KMS-11 (cell line): ENCODE measurements around the gene TNFAIP8.

Source experiments
- H2AFZ ChIP-seq: fragments of 200-600 bp; sonication (generic); 2 replicates; pipeline ENCODE4 v1.6.1; 2016; ENCODE audit warnings: antibody characterized with exemption, mixed run types, low read depth
- H3K27ac ChIP-seq: fragments of 200-600 bp; sonication (generic); 2 replicates; pipeline ENCODE4 v1.6.1; 2016; ENCODE audit warnings: mild to moderate bottlenecking, mixed run types
- H3K27me3 ChIP-seq: fragments of 200-600 bp; sonication (generic); 2 replicates; pipeline ENCODE4 v1.6.1; 2017; ENCODE audit warnings: mild to moderate bottlenecking, low read depth, mixed run types, moderate library complexity; ENCODE audit not compliant: insufficient read depth
- H3K36me3 ChIP-seq: fragments of 200-600 bp; sonication (generic); 2 replicates; pipeline ENCODE4 v1.6.1; 2017; ENCODE audit warnings: mild to moderate bottlenecking, mixed run types; ENCODE audit not compliant: insufficient read depth
- H3K4me1 ChIP-seq: fragments of 200-600 bp; sonication (generic); 2 replicates; pipeline ENCODE4 v1.6.1; 2016; ENCODE audit warnings: mild to moderate bottlenecking, low read depth, mixed run types; ENCODE audit not compliant: poor library complexity, severe bottlenecking
- H3K4me2 ChIP-seq: fragments of 200-600 bp; sonication (generic); 2 replicates; pipeline ENCODE4 v1.7.0; 2016; ENCODE audit warnings: mild to moderate bottlenecking, mixed run types
- H3K4me3 ChIP-seq: fragments of 200-600 bp; sonication (generic); IDR thresholded peaks from 2 replicates; pipeline ENCODE4 v1.6.1; 2017; ENCODE audit warnings: low read depth, low read length, mixed read lengths; ENCODE audit not compliant: insufficient read depth
- H3K79me2 ChIP-seq: fragments of 200-600 bp; sonication (generic); 2 replicates; pipeline ENCODE4 v1.6.1; 2016; ENCODE audit warnings: low read depth, mixed run types; ENCODE audit not compliant: insufficient read depth
- H3K9ac ChIP-seq: fragments of 200-600 bp; sonication (generic); 2 replicates; pipeline ENCODE4 v1.6.1; 2016; ENCODE audit warnings: mild to moderate bottlenecking, mixed run types
- H4K20me1 ChIP-seq: fragments of 200-600 bp; sonication (generic); 2 replicates; pipeline ENCODE4 v1.6.1; 2016; ENCODE audit warnings: mild to moderate bottlenecking, mixed run types; ENCODE audit not compliant: insufficient read depth
- TF ChIP-seq, protein P1 (sequence below): fragments of 200-600 bp; sonication (generic); conservative IDR thresholded peaks from 2 replicates; pipeline ENCODE4 v1.6.1; 2017; ENCODE audit warnings: low read depth, mild to moderate bottlenecking, antibody characterized with exemption, low read length, moderate library complexity, mixed read lengths

Gene TNFAIP8

DNA sequence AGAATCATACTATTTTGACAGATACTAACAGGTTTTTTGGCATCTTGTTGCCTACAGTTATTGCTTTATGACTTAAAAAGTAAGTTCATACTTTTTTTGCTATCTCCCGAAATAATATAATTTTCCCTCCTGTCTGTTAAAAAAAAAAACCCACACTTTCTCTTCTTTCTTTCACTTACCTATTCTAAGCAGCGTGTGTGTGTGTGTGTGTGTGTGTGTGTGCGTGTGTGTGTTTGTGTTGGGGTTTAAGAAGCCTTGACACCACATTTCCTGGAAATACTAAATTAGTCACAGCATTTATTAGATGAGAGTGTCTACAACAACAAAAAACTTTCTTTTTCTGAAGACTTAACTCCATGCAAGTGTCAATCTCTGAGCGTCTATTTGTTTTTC lies 12.4 kb downstream of the TNFAIP8 start:
- Histone ChIP-seq H3K4me1 (peaks cover 55% of the 10 kb centered on the region), H4K20me1 (no peaks in the 10 kb centered on the region), H3K79me2 (no peaks in the 10 kb centered on the region), H3K36me3 (no peaks in the 10 kb centered on the region), H2AFZ (no peak overlapping the region), H3K4me2 (peak overlapping the region; percentile 46), H3K9ac (no peak overlapping the region), H3K4me3 (no peak overlapping the region), H3K27me3 (no peaks in the 10 kb centered on the region), H3K27ac (peak overlapping the region; percentile 48; the same call in 1 of the 2 replicates)
- TF ChIP-seq, protein P1, sequence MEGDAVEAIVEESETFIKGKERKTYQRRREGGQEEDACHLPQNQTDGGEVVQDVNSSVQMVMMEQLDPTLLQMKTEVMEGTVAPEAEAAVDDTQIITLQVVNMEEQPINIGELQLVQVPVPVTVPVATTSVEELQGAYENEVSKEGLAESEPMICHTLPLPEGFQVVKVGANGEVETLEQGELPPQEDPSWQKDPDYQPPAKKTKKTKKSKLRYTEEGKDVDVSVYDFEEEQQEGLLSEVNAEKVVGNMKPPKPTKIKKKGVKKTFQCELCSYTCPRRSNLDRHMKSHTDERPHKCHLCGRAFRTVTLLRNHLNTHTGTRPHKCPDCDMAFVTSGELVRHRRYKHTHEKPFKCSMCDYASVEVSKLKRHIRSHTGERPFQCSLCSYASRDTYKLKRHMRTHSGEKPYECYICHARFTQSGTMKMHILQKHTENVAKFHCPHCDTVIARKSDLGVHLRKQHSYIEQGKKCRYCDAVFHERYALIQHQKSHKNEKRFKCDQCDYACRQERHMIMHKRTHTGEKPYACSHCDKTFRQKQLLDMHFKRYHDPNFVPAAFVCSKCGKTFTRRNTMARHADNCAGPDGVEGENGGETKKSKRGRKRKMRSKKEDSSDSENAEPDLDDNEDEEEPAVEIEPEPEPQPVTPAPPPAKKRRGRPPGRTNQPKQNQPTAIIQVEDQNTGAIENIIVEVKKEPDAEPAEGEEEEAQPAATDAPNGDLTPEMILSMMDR: no peak

GRCh38 chr5:119370486-119370885 lies 14.7 kb downstream of the TNFAIP8 start:
- H3K4me1 ChIP-seq: peaks cover 49% of the 10 kb centered on the region
- no peak overlapping the region for H3K4me2 ChIP-seq
- no peaks in the 10 kb centered on the region for H3K27me3 ChIP-seq
- no peak overlapping the region for H2AFZ ChIP-seq
- no peaks in the 10 kb centered on the region for H3K36me3 ChIP-seq
- H3K27ac ChIP-seq: no peak overlapping the region
- H3K9ac ChIP-seq: no peak overlapping the region
- no peaks in the 10 kb centered on the region for H3K79me2 ChIP-seq
- H4K20me1 ChIP-seq: no peaks in the 10 kb centered on the region
- TF ChIP-seq, protein P1: no peak
- no peak overlapping the region for H3K4me3 ChIP-seq

GRCh38 chr5:119371146-119371545 lies 15.3 kb downstream of the TNFAIP8 start:
- Histone ChIP-seq H4K20me1 (no peaks in the 10 kb centered on the region), H3K4me3 (no peak overlapping the region)

GRCh38 chr5:119373449-119373858 lies 17.6 kb downstream of the TNFAIP8 start:
- H3K4me2 ChIP-seq: no peak overlapping the region
- H2AFZ ChIP-seq: no peak overlapping the region
- H4K20me1 ChIP-seq: no peaks in the 10 kb centered on the region
- H3K27me3 ChIP-seq: no peaks in the 10 kb centered on the region
- H3K79me2 ChIP-seq: no peaks in the 10 kb centered on the region
- no peak overlapping the region for H3K27ac ChIP-seq
- TF ChIP-seq, protein P1: no peak
- H3K4me1 ChIP-seq: peaks cover 19% of the 10 kb centered on the region
- no peak overlapping the region for H3K4me3 ChIP-seq
- no peak overlapping the region for H3K9ac ChIP-seq
- no peaks in the 10 kb centered on the region for H3K36me3 ChIP-seq

More at GRCh38 chr5:119371146-119371545, 15.3 kb downstream of the TNFAIP8 start:
- no peaks in the 10 kb centered on the region for H3K79me2 ChIP-seq
- no peaks in the 10 kb centered on the region for H3K36me3 ChIP-seq
- TF ChIP-seq, protein P1: no peak
- H3K27ac ChIP-seq: no peak overlapping the region
- no peak overlapping the region for H2AFZ ChIP-seq
- no peak overlapping the region for H3K4me2 ChIP-seq
- H3K9ac ChIP-seq: no peak overlapping the region
- H3K4me1 ChIP-seq: peaks cover 42% of the 10 kb centered on the region
- no peaks in the 10 kb centered on the region for H3K27me3 ChIP-seq
